GM18873 (cell line): ENCODE measurements around the gene RASSF8.
A peak's percentile ranks its signal among the peaks of the same experiment; 100 is the strongest.

ENCODE experiments used
- ATAC-seq: cut with Tn5 transposase; IDR thresholded peaks from one replicate; pipeline ENCODE4 v1.9.1; 2021; ENCODE audit warnings: mild to moderate bottlenecking, moderate library complexity, moderate number of reproducible peaks; ENCODE audit not compliant: unreplicated experiment, low FRiP score

RASSF8 gene

GRCh38 chr12:25990495-25990894 is 32.0 kb downstream of the RASSF8 start:
- ATAC-seq = no peak

GRCh38 chr12:25992026-25992782 is 33.7 kb downstream of the RASSF8 start:
- no peak for ATAC-seq

DNA sequence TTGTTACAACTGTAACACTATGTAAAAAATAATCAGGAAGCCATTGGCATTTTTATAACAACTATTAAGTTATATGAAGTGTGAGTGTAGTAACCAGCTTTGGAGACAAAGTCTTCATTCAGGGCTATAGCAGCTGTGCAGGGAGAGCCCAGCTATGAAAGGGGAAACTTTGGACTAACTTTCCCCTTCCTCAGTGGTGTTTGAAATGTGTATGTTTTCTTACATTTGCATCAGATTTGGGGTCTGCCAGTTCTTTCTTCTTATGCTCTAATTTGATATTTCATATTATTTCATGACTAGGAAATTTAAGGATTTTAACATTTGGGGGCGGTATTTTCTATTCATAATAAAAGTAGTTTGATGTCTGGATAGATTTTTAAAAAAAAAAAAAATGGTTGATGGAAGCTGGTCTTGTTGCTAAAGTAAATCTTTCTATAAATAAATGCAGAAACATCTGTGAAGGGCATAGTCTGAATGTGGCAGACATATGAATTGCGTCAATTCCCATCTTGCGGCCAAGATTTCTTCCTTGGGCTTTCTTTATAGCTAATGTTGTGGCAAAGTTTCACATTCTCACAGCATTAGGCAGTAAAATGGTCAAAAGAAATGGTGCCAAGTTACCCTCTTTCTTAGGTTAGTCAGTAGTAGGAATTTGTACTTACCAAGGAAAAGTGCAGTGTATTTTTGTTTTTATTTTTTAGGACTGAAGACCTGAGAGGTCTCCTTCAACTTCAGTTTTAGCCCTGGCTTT is 35.6 kb downstream of the RASSF8 start:
- no peak for ATAC-seq

GRCh38 chr12:25994901-25995625 is 36.6 kb downstream of the RASSF8 start:
- ATAC-seq = no peak

- no peak for ATAC-seq
These were observed 37.4 kb downstream of the RASSF8 start for GRCh38 chr12:25995906-25996305.

DNA sequence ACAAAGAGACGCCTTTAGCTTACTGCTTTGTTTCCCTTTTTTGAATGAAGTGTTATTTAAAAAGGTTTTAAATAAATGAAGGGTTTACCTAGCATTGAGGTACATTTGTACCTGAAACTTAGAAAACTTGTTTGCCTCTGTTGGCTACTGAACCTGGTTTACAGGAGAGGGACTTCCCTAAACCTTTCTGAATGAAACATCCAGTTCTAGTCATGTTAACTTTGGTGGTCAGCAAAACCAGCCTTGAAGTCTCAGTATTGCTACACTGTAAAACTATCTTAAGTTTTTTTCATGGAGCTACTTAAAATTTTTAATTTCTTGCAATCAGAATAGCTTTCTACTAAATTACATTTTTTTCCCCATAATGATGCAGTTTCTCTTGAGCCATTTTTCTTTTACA is 38.2 kb downstream of the RASSF8 start:
- peak; percentile 52 for ATAC-seq

GRCh38 chr12:25997201-25997963 is 38.9 kb downstream of the RASSF8 start:
- ATAC-seq = no peak

DNA sequence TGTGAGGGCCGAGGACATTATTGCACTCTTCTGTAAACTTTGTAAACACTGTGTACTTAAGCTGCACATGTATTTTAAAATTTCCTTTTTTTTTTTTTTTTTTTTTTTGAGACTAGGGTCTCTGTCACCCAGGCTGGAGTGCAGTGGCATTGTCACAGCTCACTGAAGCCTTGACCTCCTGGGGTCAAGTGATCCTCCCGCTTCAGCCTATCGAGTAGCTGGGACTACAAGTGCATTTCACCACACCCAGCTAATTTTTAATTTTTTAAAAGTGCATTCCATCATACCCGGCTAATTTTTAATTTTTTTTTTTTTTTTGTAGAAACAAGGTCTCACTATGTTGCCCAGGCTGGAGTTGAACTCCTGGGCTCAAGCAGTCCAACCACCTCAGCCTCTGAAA is 42.4 kb downstream of the RASSF8 start:
- ATAC-seq = no peak

DNA sequence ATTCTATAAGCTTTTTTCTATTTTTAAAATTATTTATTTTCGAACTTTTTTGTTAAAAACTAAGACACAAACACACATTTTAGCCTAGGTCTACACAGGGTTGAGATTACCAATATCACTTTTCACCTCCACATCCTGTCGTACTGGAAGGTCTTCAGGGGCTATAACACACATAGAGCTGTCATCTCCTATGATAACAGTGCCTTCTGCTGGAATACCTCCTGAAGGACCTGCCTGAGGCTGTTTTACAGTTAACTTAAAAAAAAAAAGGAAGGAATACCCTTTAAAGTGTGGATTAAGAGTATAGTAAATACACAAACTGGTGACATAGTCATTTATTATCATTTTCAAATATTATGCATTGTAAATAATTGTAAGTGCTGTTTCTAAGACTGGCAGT is 43.0 kb downstream of the RASSF8 start:
- ATAC-seq = no peak

DNA sequence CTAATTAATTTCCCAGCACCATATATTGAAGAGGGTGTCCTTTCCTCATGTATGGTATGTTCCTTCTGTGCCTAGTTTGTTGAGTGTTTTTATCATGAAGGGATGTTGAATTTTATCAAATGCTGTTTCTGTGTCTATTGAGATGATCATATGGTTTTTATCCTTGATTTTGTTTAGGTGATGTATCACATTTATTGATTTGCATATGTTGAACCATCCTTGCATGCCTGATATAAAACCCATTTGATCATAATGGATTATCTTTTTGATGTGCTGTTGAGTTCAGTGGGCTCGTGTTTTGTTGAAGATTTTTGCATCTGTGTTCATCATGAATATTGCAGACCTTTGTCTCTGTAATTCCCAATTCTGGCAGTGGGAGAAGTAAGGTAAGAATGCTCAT is 44.6 kb downstream of the RASSF8 start:
- ATAC-seq = no peak

DNA sequence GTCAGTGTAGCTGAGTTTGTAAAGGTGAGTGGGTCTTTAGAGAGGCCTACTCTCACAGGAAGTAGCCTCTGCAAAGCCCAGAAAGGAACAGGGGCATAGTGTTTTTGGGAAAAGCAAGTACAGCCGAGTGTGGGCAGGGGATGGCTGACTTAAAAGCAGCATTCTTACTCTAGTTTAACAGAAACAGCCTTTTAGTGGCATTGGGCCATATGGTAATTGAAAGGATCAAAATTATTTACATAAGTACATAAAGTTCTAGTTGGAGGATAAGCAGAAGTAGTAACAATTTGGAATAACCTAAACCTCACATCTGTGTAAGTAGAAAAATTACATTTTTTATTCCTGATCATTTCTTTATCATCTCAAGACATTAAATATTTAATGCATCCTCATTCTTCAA is 49.1 kb downstream of the RASSF8 start:
- ATAC-seq = no peak

- no peak for ATAC-seq
These were observed 51.1 kb downstream of the RASSF8 start for GRCh38 chr12:26009593-26009992.

- no peak for ATAC-seq
These were observed 51.9 kb downstream of the RASSF8 start for GRCh38 chr12:26010293-26010821.

GRCh38 chr12:26011099-26011498 is 52.6 kb downstream of the RASSF8 start:
- ATAC-seq = no peak

GRCh38 chr12:26014085-26014484 is 55.6 kb downstream of the RASSF8 start:
- ATAC-seq = no peak

DNA sequence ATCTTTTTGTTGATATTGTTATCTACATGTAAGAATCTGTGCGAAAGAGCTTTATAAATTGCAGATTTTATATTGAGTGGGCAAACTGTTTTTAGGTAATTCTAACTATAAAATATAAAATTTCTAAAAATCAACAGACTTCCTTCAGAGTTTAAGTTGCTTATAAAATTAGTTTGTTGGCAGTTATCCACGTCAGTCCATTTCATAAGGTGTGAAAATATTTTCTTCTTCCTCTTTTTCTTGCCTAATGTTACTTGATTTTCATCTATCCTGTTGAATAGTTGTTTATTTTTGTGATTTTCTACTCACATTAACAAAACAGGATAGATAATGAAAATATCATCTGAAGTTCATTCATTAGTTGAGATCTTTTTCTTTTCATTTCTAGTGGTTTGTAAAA is 58.0 kb downstream of the RASSF8 start:
- ATAC-seq = no peak

DNA sequence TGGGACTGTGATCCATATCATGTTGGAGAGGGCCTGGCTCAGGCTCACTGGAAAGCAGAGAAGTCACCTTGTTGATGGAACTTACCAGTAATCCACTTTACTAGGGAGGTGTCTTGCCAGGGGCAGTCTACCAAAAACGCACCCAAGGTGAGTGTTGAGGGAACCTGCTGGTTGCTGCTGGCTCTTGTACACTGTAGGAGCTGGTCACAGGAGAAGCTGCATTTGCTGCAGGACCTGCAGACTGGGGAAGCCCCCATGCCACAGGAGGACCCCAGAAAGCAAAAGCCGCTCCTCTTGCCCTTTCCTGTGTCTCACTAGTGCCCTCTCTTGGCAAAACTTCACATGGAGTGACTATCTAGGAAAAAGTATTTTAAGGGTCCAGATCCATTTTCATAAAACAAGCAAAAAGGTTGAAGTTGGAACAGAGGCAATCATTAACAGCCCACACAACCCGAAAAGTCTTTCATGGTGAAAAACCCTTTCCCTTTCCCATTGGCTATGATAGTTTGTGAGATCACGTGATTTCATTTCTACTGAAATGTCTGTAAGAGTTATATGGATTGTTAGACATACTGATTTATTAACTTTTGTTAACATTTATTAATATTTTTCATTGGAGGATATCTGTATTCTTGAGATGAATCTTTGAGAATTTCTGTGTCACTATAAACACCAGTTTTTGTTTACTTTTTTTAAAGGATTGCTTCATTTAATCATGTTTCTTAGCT is 59.2 kb downstream of the RASSF8 start:
- ATAC-seq = no peak

DNA sequence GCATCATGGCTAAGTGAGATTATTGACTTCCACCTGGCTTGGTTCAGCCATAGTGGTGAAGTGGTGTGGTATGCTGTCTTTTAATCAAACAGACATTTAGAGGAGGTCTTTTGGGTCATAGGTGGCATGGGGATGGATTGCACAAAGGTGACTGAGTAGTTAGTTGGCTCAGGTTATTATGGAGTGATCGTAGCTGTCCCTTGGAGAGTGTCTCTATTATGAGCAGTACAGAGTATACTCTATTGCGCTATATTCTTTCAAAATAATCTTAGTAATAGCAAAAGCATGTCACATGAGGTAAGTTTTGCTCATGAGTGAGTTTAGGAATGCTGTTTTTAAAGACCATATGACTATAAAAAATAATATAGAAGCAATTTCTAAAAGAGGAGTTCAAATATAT is 60.4 kb downstream of the RASSF8 start:
- no peak for ATAC-seq

DNA sequence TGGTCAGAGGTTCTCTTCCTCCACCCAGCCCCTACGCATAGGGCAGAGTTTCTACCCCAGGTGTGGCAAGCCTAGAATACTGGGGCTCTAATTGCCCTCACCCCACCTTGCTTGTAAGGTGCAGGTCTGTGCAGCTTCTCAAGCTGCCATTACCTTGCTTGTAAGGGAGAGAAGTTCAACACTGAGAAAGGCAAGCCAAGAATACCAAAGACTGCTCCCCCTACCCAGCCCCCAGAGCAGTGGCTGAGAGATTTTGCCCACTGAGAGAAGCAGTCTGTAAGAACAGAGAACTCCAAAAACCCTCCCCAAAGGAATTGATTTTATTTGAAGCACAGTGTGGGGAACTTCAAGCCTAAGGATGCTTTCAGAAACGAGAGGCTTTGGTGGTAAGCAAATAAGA is 63.1 kb downstream of the RASSF8 start:
- ATAC-seq = no peak

GRCh38 chr12:26022043-26022442 is 63.6 kb downstream of the RASSF8 start:
- no peak for ATAC-seq
